HG02884 (cell line): ENCODE data around the gene STAB1.
"Not testable (repeated sequence)": the region's sequence is repeated elsewhere in the genome, so short reads cannot be mapped to it uniquely, and the experiment has no call there.

ENCODE experiments used
- ATAC-seq: cut with Tn5 transposase; IDR thresholded peaks from one replicate; pipeline ENCODE4 v1.9.1; 2021; ENCODE audit warnings: mild to moderate bottlenecking, moderate library complexity; ENCODE audit not compliant: unreplicated experiment

Gene STAB1

DNA sequence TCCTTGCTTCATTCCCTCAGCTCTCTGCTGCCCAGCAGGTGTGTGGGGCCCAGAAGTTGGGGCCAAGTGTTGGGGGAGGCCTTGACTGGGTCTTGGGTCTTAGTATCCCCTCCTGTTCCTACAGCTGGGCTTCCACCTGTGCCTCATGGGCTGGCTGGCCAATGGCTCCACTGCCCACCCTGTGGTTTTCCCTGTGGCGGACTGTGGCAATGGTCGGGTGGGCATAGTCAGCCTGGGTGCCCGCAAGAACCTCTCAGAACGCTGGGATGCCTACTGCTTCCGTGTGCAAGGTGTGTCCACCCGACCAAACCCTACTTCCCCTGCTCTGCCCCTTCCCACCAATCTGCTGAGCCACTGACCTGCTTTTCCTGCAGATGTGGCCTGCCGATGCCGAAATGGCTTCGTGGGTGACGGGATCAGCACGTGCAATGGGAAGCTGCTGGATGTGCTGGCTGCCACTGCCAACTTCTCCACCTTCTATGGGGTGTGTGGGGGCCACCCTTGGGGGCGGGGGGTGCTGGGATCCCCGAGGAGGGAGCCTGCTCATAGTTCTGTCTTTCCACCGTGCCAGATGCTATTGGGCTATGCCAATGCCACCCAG is 27.6 kb downstream of the STAB1 start:
- ATAC-seq: no peak

DNA sequence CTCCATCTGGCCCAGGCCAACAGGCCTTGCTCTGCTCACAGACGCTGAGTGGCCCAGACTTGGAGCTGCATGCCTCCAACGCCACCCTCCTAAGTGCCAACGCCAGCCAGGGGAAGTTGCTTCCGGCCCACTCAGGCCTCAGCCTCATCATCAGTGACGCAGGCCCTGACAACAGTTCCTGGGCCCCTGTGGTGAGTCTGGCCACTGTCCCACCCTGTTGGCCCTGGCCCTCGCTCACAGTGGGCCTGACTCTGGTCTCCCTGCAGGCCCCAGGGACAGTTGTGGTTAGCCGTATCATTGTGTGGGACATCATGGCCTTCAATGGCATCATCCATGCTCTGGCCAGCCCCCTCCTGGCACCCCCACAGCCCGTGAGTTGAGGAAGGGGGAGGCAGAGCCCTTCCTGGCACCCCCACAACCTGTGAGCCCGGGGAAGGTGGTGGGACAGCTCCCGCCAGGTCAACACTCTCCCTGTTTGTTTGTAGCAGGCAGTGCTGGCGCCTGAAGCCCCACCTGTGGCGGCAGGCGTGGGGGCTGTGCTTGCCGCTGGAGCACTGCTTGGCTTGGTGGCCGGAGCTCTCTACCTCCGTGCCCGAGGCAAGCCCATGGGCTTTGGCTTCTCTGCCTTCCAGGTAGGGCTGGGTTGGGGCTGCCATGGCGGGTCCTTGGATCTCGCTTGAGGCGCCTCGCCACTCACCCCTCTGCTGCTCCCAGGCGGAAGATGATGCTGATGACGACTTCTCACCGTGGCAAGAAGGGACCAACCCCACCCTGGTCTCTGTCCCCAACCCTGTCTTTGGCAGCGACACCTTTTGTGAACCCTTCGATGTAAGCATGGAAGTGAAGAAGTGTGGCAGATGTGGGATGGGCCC is 28.5 kb downstream of the STAB1 start:
- no peak for ATAC-seq

DNA sequence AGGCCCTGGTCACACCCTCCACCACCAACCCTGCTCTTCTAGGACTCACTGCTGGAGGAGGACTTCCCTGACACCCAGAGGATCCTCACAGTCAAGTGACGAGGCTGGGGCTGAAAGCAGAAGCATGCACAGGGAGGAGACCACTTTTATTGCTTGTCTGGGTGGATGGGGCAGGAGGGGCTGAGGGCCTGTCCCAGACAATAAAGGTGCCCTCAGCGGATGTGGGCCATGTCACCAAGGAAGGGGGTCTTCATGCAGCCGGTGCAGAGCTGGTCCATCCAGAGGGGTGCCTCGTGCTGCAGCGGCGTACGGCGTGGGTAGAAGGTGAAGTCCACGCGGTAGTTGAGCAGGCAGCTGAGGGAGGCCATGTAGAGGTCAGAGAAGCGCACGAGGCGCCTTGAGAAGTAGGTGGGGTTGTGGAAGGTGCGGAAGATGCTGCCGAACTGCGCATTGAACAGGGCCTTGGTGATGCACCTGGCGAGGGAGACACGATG is 29.2 kb downstream of the STAB1 start:
- no peak for ATAC-seq

DNA sequence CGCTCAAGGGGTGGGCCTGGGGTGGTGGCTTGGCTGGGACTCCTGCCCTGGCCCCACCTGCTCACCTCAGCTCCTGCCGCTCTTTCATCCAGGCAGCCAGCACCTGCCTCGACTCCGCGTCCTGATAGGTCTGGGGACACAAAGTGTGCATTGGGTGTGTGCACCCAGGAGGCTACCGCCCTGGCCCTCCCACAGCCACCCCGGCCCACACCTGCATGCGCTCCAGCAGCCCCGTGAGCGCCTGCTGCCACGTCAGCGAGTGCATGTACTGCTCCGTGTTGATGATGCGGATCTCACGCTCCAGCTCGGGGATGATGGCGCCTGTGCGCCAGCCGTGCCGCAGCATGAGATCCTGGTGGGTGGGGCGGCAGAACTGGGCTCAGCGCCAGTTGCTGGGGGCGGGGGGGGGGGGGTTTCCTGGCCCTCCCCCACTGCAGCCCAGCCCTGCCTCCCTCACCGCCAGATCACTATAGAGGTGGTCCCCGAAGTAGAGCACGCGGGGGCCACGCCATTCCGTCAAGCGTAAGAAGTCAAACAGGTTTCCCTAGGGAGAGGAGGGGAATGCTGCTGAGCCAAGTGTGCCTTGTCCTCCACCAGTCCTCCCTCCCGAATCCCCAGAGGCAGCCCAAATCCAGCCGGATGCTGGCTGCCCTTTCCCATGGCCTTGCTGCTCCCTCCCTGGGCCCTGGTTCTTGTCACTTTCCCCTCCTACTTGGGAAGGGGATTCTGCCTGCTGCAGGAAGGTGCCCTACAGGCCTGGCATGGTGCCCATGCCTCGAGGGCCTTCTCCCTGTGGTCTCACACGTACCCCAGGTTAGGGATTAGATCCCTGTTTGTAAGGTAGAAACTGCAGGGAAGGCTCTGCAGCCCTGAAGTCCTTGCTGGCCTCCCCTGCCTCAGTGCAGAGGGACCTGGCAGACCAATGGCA is 29.9 kb downstream of the STAB1 start:
- ATAC-seq: no peak

DNA sequence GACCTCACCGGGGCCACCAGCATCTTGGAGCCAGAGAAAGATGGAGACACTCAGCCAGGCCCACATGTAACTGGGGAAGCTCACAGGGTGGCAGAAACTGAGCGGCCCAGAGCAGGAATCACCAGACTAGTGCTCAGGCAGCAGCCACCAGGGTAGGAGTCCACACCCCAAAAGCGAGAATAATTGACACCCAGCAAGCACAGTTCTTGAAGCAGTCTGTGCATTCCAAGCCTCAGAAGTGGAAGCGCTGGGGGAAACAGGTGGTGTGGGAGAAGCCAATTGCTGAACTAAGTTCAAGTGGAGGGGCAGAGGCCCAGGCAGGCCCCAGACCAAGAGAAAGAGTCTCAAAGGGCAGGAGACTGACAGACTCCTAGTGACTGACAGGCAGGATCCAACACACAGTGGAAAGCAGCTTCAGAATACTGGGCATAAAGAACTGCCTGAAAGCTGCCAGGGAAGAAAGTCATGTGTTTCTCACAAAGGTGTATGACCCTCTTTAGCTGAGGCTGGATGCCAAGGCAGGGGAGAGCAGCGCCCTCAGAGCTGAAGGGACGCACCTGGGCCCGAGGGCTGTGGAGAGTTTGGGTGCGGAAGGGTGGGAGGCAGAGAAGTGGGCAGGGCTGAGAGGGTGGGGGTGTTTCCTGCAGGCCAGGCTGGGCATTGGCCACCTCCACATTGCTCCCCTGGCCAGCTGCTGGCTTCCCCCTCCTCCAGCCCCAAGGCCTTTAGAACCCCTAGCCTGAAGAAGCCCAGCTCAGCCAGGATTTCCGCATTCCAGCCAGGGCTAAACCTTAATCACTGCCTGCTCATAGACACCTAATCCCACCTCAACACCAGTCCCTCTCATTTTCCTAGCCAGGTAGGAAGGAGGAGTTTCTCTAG is 30.8 kb downstream of the STAB1 start:
- no peak for ATAC-seq

DNA sequence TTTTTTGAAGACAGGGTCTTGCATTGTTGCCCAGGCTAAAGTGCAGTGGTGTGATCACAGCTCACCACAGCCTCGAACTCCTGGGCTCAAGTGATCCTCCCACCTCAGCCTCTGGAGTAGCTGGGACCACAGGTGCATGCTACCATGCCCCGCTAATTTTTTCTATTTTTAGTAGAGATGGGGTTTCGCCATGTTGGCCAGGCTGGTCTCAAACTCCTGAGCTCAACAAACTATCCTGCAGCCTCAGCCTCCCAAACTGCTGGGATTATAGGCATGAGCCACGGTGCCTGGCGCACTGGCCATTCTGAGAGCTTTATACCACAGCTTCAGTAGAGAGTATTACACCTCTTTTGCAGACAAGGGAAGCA is 31.5 kb downstream of the STAB1 start:
- ATAC-seq: not testable (repeated sequence)

DNA sequence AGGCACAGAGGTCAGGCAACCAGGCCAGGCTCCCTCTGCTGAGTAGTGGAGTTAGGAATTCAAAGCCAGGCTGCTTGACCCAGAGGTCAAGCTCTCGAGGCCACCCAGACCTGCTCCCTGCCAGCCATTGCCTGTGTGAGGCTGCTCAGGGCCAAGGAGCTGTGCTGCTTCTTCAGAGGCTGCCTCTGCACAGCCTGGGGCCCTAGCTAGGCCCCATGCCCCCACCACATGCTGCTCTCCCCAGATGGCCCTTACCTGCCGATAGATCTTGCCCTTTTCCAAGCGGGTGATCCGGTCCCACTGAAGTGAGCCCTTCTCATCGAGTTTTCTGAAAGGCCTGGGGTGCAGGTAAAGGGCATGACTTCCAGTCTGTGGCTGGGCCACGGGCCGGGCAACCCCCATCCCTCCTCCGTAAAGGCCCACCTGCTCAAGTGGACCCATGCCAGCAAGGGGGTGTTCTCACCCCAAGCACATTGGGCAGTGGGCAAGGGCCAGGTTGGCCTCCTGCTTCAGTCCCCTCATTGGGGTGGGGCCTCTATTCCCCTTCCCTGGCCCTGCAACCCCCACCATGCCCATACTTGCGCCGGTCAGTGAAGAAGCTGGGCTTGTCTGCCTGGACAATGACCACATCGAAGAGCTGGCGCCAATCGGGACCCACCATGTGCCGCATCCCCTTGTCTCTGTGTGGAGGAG is 32.0 kb downstream of the STAB1 start:
- no peak for ATAC-seq

DNA sequence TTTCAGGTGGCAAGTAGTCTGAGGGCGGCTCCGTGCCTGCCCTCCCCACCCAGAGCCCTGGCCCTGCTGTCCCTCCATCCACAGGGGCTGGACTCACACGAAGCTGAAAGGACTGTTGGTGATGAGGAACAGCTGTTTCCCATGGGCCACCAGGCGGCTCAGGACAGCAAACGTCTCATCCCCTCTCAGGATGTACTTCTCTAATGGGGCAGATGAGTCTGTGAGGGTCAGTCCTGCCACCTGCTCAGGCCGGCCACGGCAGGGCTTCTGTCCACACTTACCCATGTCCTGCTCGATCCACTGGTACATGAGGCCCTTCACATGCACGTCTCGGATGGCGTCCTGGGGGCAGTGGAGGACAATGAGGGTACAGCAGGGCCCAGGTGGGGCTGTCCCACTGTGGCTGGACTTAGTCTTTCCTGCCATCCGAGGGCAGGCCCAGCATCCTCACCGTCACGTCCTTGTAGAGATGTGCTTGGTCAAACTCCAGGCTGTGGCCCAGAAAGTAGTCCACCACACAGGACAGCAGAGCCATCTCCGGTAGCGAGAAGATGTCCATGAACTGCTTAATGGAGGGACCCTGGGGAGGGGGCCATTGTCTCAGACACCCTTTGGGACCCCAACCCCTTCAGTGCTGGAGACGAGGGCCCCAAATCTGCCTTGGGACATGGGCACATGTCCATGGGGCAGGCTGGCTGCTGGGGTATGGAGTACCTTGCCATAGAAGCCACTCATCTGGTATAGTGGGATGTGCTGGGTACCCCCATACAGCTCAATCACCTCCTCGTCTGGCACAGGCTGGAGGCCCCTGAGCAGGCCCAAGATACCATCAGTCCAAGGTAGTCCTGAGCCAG is 32.8 kb downstream of the STAB1 start:
- no peak for ATAC-seq

DNA sequence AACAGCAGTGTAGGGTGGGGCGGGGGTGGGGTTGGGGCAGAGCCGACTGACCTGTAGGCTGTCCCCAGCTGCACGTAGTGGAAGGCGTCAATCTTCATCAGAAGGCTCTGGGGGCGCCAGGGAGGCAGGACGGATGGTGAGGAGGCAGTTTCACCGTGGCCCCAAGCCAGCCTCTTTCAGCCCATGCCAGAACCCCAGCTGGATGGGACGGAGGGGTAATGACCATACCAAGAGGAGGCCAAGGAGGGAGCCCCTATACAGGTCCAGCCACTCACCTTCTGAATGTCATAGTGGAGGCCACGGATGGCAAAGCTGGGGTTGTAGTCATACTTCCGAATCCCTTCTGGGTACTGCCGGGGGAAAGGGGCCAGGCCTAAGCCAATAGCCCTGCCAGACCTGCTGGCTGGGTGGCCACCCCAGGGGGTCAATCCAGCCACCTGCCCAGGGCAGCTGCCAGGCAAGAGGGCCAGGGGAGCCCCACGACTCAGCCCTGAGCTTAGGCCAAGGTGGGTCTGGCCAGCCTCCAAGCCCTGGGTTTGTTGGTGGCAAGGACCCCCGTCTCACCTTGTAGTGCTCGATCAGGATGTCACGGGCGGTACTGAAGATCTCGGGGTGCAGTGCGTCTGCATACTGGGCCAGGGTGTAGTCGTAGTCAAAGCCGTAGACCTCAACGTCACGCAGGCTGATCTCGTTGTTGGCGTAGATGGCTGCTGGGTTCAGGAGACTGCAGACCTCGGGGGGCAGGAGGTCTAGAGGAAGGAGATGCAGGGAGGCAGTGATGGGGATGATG is 33.6 kb downstream of the STAB1 start:
- no peak for ATAC-seq

DNA sequence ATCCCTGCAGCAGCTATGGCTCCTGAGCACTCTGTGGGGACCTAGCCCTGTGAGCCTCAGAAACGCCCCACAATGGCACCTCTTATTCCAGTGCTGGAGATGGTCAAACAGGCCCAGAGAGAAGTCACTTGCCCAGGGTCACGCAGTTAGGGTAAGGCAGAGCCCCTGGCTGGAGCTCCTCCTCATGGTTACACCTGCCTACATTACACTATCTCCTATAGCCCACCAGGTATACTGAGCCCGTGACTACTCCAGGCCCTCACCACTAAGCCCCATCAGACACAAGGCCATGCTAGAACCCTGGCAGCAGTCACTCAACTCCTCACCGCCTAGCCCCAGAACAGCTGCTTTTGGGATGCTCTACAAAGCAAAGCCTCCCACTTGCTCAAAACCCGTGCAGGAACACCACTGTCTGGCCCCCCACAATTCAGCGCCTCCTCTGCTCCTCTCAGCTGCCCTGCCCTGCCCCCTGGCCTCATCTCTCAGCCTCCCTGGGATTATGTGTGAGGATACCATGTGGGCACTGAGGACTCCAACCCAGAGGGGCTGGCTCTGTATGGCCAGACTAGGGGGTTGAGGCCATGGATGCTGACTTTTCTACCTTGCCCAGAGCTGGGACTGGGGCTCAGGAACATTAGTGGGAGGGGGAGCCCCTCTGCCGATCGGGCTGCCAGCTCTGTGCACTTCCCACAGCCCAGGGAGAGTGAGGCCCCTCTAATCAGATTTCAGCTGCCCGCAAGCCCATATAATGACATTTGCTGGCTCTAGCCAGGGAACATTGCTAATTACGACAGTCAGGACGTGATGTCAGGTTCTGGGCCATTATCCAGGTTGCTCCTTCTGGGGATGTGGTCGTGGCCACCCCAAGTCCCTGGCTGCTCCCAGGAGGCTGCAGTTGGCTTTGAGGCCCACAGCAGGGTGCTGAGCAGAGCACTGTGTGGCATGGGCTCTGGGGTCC is 34.5 kb downstream of the STAB1 start:
- no peak for ATAC-seq

DNA sequence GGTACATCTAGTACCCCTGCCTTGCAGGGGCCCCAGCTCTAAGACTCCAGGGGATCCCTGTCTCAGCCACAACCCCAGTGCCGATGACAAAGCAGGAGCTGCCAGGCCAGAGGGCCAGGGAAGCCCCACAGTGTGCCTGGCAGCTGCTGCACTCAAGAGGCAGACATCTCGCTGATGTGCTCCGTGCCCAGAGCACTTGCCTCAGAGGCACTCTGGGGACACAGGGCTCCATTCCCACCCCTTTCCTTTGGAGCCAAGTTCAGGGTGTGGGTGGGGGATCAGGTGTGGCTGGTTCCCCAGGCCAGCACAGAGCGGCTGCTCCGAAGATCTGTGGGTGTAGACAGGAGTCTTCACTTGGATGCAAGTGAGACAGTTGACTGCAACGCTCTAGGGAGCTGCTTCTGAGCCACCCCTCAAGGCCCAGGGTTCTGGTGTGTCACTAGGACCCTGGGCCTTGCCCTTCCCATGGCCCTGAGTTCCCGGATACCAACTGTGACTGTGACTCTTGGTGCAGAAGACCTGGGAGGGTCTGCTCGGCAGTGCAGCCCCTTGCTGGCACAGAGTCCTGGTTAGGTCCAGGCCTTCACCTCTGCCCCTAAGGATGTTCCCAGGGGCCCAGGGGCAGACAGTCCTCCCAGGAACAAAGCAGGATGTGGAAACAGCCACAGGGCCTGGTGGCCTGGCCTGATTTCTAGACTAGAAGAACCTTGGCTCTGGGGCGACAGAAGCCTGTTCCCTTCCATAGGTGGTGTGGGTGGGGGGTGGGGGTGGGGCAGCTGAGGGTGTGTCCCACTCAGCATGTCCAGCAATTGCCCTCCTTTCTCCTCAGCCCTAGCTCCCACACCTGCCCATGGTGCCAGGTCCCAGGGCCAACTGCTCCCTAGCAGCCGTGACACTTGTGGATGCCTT is 36.0 kb downstream of the STAB1 start:
- no peak for ATAC-seq

DNA sequence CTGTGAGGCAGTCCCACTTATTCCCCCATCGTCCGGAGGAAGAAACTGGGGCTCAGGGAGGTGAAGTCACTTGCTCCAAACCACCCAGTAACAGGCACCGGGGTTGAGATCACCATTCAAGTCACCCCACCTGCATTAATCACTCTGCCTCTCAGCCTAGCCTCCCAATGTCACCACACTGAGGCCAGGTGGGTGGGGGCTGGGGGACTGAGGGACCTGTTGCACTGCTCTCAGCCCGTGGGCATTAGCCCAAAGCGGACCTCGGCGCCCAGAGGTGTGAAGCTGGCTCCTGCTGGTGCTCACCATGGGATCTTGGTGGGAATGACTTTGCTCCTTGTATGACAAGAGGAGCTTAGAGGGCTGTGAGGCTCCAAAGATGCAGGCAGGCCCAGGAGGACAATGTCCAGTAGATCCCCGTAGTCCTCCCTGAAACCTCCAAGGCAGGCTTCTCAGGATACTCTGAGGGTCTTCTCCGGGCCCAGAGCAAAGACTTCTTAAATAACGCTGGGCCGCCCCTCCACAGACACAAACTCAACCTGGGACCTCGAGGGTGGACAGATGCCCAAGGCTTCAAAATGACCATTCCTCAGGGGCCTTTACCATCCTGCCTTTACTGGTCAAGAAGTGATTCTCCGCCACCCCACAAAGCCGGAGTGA is 36.9 kb downstream of the STAB1 start:
- ATAC-seq: no peak

DNA sequence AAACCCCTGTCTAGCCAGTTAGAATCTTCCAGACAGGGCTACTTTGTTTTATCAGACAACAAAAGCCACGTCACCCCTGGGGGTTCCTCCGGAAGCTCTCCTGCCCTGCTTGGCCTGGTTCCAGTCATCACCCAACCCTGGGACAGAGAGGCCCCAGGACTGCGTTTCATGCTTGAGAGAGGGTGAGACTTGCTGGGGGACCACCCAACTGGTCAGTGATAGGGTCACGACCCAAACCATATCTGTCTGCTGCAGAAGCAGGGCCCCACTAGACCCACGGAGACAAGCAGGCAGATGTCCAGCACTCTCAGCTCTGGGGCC is 37.3 kb downstream of the STAB1 start:
- no peak for ATAC-seq

DNA sequence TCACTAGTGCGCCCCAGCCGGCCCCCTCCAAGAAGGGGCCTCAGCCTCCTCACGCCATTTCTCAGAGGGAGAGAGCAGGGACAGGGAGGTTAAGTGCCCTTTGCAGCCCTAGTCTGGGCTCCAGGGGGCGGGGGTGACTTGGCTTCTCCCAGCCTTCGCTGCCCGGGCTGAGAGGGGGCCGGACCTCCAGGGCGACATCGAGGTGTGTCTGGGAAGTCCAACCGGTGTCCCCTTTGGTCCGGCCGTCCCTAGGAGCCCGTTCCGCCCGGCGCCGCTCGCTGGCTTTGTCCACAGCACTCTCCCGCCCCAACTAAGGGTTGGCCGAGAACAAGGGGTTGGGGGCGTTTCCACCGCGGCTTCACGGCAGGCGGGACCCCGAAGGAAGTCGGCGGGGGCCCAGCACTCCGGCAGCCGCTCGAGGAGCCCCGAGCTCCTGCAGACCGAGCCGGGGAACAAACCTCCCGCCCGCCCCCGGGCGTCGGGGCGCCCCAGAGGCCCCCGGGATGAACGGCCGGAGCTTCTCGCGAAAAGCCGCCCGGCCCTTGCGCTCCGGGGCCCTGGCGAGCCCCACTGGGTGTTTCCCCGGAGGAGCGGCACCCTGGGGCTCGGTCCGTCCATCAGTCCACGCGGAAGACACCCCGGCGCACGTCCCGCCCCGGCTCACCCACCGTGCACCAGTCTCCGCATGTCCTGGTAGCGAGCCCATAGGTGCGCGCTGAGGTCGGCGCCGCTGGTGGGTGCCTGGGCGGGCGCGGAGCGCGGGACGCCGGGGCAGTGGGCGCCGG is 37.9 kb downstream of the STAB1 start:
- no peak for ATAC-seq
